Muscle layer of colon (tissue), 2 donors: ENCODE results near the gene NEU1.

ENCODE experiments used
- H3K27ac ChIP-seq: one replicate; pipeline ENCODE4 v1.7.0; 2013; ENCODE audit warnings: low read depth, mild to moderate bottlenecking, low read length, moderate library complexity
- H3K27me3 ChIP-seq, 2 donors: one replicate each; pipeline ENCODE4 v1.7.0; 2013; ENCODE audit warnings: low read length in 2 of 2, mild to moderate bottlenecking in 2 of 2; ENCODE audit not compliant: insufficient read depth in 2 of 2, control insufficient read depth in 1 of 2
- H3K36me3 ChIP-seq: one replicate; pipeline ENCODE4 v1.7.0; 2013; ENCODE audit warnings: mild to moderate bottlenecking, low read length; ENCODE audit not compliant: insufficient read depth
- H3K4me1 ChIP-seq: one replicate; pipeline ENCODE4 v1.7.0; 2013; ENCODE audit warnings: mild to moderate bottlenecking, low read length; ENCODE audit not compliant: insufficient read depth
- H3K4me3 ChIP-seq, 2 donors: one replicate each; pipeline ENCODE4 v1.7.0; 2013; ENCODE audit warnings: low read length in 2 of 2, low read depth in 1 of 2, mild to moderate bottlenecking in 1 of 2, moderate library complexity in 1 of 2
- H3K9ac ChIP-seq: one replicate; pipeline ENCODE4 v1.7.0; 2013; ENCODE audit warnings: low read length
- H3K9me3 ChIP-seq: one replicate; pipeline ENCODE4 v1.7.0; 2013; ENCODE audit warnings: mild to moderate bottlenecking, low read length
- donor health status: abdominal sarcoma.
- donor health status: Adenocarcinoma of cecum.

The NEU1 gene

GRCh38 chr6:31888276-31889258 lies 25.9 kb upstream of the NEU1 start:
- no peaks in the 10 kb centered on the region for H3K4me1 ChIP-seq
- no peak overlapping the region for H3K4me3 ChIP-seq
- no peak overlapping the region for H3K9ac ChIP-seq
- no peaks in the 10 kb centered on the region for H3K9me3 ChIP-seq
- no peak overlapping the region for H3K27ac ChIP-seq
- peaks cover 63% of the 10 kb centered on the region for H3K36me3 ChIP-seq
- H3K27me3 ChIP-seq, result no peaks in the 10 kb centered on the region

GRCh38 chr6:31887173-31888007 lies 24.8 kb upstream of the NEU1 start:
- Histone ChIP-seq H3K36me3 (peaks cover 70% of the 10 kb centered on the region), H3K4me3 (no peak overlapping the region), H3K27me3 (no peaks in the 10 kb centered on the region), H3K4me1 (no peaks in the 10 kb centered on the region), H3K9ac (no peak overlapping the region), H3K9me3 (no peaks in the 10 kb centered on the region), H3K27ac (no peak overlapping the region)

- Histone ChIP-seq H3K9ac (no peak overlapping the region), H3K27ac (no peak overlapping the region), H3K9me3 (no peaks in the 10 kb centered on the region), H3K4me1 (no peaks in the 10 kb centered on the region), H3K36me3 (peaks cover 71% of the 10 kb centered on the region), H3K4me3 (no peak overlapping the region), H3K27me3 (no peaks in the 10 kb centered on the region)
These were observed 23.9 kb upstream of the NEU1 start for GRCh38 chr6:31886541-31886991.

GRCh38 chr6:31884528-31885035 lies 22.0 kb upstream of the NEU1 start:
- no peak overlapping the region for H3K27ac ChIP-seq
- H3K9ac ChIP-seq, result no peak overlapping the region
- no peaks in the 10 kb centered on the region for H3K27me3 ChIP-seq
- peaks cover 81% of the 10 kb centered on the region for H3K36me3 ChIP-seq
- no peaks in the 10 kb centered on the region for H3K9me3 ChIP-seq
- H3K4me1 ChIP-seq, result no peaks in the 10 kb centered on the region
- H3K4me3 ChIP-seq, result no peak overlapping the region

GRCh38 chr6:31883676-31884075 lies 21.1 kb upstream of the NEU1 start:
- H3K9ac ChIP-seq, result no peak overlapping the region
- H3K27me3 ChIP-seq, result no peaks in the 10 kb centered on the region
- no peak overlapping the region for H3K27ac ChIP-seq
- H3K36me3 ChIP-seq, result peaks cover 75% of the 10 kb centered on the region
- H3K4me1 ChIP-seq, result no peaks in the 10 kb centered on the region
- no peaks in the 10 kb centered on the region for H3K9me3 ChIP-seq
- H3K4me3 ChIP-seq, result no peak overlapping the region

- no peaks in the 10 kb centered on the region for H3K9me3 ChIP-seq
- peaks cover 62% of the 10 kb centered on the region for H3K36me3 ChIP-seq
- H3K27me3 ChIP-seq, result no peaks in the 10 kb centered on the region
- no peak overlapping the region for H3K4me3 ChIP-seq
- no peaks in the 10 kb centered on the region for H3K4me1 ChIP-seq
- no peak overlapping the region for H3K27ac ChIP-seq
- no peak overlapping the region for H3K9ac ChIP-seq
These were observed 19.7 kb upstream of the NEU1 start for GRCh38 chr6:31882344-31882743.

GRCh38 chr6:31881136-31881859 lies 18.7 kb upstream of the NEU1 start:
- Histone ChIP-seq H3K4me3 (no peak overlapping the region), H3K27ac (no peak overlapping the region), H3K36me3 (peaks cover 55% of the 10 kb centered on the region), H3K4me1 (no peaks in the 10 kb centered on the region), H3K27me3 (no peaks in the 10 kb centered on the region), H3K9me3 (no peaks in the 10 kb centered on the region), H3K9ac (no peak overlapping the region)

- Histone ChIP-seq H3K9ac (no peak overlapping the region), H3K36me3 (peaks cover 55% of the 10 kb centered on the region), H3K4me3 (no peak overlapping the region), H3K27me3 (no peaks in the 10 kb centered on the region), H3K4me1 (no peaks in the 10 kb centered on the region), H3K27ac (no peak overlapping the region), H3K9me3 (no peaks in the 10 kb centered on the region)
These were observed 18.0 kb upstream of the NEU1 start for GRCh38 chr6:31880616-31881015.

GRCh38 chr6:31879901-31880300 lies 17.3 kb upstream of the NEU1 start:
- Histone ChIP-seq H3K27me3 (no peaks in the 10 kb centered on the region), H3K36me3 (peaks cover 51% of the 10 kb centered on the region), H3K9ac (no peak overlapping the region), H3K4me1 (peaks cover 4% of the 10 kb centered on the region), H3K4me3 (no peak overlapping the region), H3K9me3 (no peaks in the 10 kb centered on the region), H3K27ac (no peak overlapping the region)

GRCh38 chr6:31879143-31879542 lies 16.5 kb upstream of the NEU1 start:
- peaks cover 43% of the 10 kb centered on the region for H3K36me3 ChIP-seq
- no peak overlapping the region for H3K27ac ChIP-seq
- H3K4me3 ChIP-seq, result no peak overlapping the region

GRCh38 chr6:31878726-31879125 lies 16.1 kb upstream of the NEU1 start, which contains the start of gene SLC44A4:
Gene SLC44A4, minus strand, starts transcription at chr6:31878997. Its CDS starts 17 bp downstream, at chr6:31878980.
- no peak within 1 kb of the TSS for H3K27ac ChIP-seq
- H3K36me3 ChIP-seq, result peaks cover 39% of the 10 kb centered on the region
- H3K4me3 ChIP-seq, result no peak within 1 kb of the TSS
- peaks cover 5% of the 10 kb centered on the region for H3K4me1 ChIP-seq
- H3K9ac ChIP-seq, result no peak within 1 kb of the TSS
- no peaks in the 10 kb centered on the region for H3K27me3 ChIP-seq
- H3K9me3 ChIP-seq, result no peaks in the 10 kb centered on the region

More at GRCh38 chr6:31879143-31879542, 16.5 kb upstream of the NEU1 start:
- Histone ChIP-seq H3K9me3 (no peaks in the 10 kb centered on the region), H3K4me1 (peaks cover 5% of the 10 kb centered on the region), H3K9ac (no peak overlapping the region), H3K27me3 (no peaks in the 10 kb centered on the region)
